SU-DHL-6 (cell line): ENCODE data around the gene SNTB2.

Source experiments
- H2AFZ ChIP-seq: fragments of 200-600 bp; sonication (generic); 2 replicates; pipeline ENCODE4 v1.6.1; 2014; ENCODE audit warnings: low read depth, mild to moderate bottlenecking, moderate library complexity, mixed read lengths, antibody characterized with exemption, low read length; ENCODE audit not compliant: severe bottlenecking
- H3F3A ChIP-seq: fragments of 200-600 bp; shearing (Covaris generic); 2 replicates; pipeline ENCODE4 v1.6.0; 2016; ENCODE audit warnings: antibody characterized with exemption, mild to moderate bottlenecking; ENCODE audit not compliant: insufficient read depth
- H3K27ac ChIP-seq: fragments of 200-600 bp; sonication (generic); 2 replicates; pipeline ENCODE4 v1.5.1; 2016; ENCODE audit warnings: low read depth, mild to moderate bottlenecking, low read length, moderate library complexity, mixed read lengths
- H3K27me3 ChIP-seq: fragments of 200-600 bp; sonication (generic), shearing (Covaris generic); 2 replicates; pipeline ENCODE4 v1.6.0; 2014; ENCODE audit warnings: mild to moderate bottlenecking, low read length
- H3K36me3 ChIP-seq: fragments of 200-600 bp; sonication (generic); 2 replicates; pipeline ENCODE4 v1.6.1; 2014; ENCODE audit warnings: mild to moderate bottlenecking, low read length, mixed read lengths
- H3K4me2 ChIP-seq: fragments of 300-600, 200-600 bp; shearing (Covaris generic), sonication (generic); 2 replicates; pipeline ENCODE4 v1.6.0; 2014; ENCODE audit warnings: low read length, low read depth, mild to moderate bottlenecking; ENCODE audit not compliant: poor library complexity, severe bottlenecking
- H3K4me3 ChIP-seq: fragments of 200-600 bp; sonication (generic); 2 replicates; pipeline ENCODE4 v1.5.1; 2014; ENCODE audit warnings: antibody characterized with exemption, low read length, mild to moderate bottlenecking, mixed read lengths; ENCODE audit not compliant: insufficient read depth, poor library complexity, severe bottlenecking
- H3K79me2 ChIP-seq: fragments of 200-600 bp; sonication (generic); 2 replicates; pipeline ENCODE4 v1.6.1; 2014; ENCODE audit warnings: mild to moderate bottlenecking, low read length, moderate library complexity; ENCODE audit not compliant: insufficient read depth
- H3K9ac ChIP-seq: fragments of 200-600 bp; sonication (generic); 2 replicates; pipeline ENCODE4 v1.7.0; 2014; ENCODE audit warnings: mild to moderate bottlenecking, low read length
- H3K9me2 ChIP-seq: fragments of 200-600 bp; sonication (generic); replicated peaks from 2 replicates; pipeline ENCODE4 v1.6.1; 2014; ENCODE audit warnings: low read length; ENCODE audit not compliant: insufficient read depth
- H3K9me3 ChIP-seq: fragments of 200-600 bp; sonication (generic); 2 replicates; pipeline ENCODE4 v1.6.1; 2014; ENCODE audit warnings: low read length, mixed read lengths; ENCODE audit not compliant: insufficient read depth
- H4K20me1 ChIP-seq: fragments of 200-600 bp; sonication (generic); 2 replicates; pipeline ENCODE4 v1.6.1; 2014; ENCODE audit warnings: low read depth, mild to moderate bottlenecking, antibody characterized with exemption, low read length, moderate library complexity, mixed read lengths
- EZH2phosphoT487 ChIP-seq: fragments of 200-600 bp; sonication (generic), shearing (Covaris generic); conservative IDR thresholded peaks from 2 replicates; pipeline ENCODE4 v1.6.1; 2018; ENCODE audit warnings: mild to moderate bottlenecking, antibody characterized with exemption, low read length, moderate library complexity, mixed read lengths
- TF ChIP-seq, protein P1 (sequence below): fragments of 200-600 bp; sonication (generic); IDR thresholded peaks from one replicate; pipeline ENCODE4 v1.5.1; 2017; ENCODE audit warnings: antibody characterized with exemption, mild to moderate bottlenecking, low read length, moderate library complexity; ENCODE audit not compliant: insufficient read depth, poor library complexity, severe bottlenecking

SNTB2 gene

DNA sequence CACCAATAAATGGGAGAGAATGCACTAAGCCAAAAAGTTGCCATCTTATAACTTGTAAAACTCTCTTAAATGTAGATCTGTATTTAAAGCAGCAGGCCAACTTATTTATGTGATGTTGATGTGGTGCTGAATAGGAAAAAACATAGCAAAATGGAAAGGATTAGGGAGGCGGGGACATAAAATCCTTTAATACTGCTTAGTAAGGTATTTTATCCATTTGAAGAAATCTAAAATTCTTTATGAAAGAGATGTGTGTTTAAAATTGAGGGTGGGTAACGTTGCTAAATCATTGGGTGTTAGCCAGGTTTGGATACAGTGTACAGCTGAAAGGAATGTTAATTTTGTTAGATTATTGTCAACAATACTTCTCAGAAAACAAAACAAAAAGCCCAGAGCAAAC, 14.3 kb downstream of the SNTB2 start:
- H3K4me2 ChIP-seq: no peak overlapping the region
- H4K20me1 ChIP-seq: no peaks in the 10 kb centered on the region
- H3K9me2 ChIP-seq: no peaks in the 10 kb centered on the region
- H3K27me3 ChIP-seq: no peaks in the 10 kb centered on the region
- H3K4me3 ChIP-seq: no peak overlapping the region
- H3K9me3 ChIP-seq: no peaks in the 10 kb centered on the region
- H3K79me2 ChIP-seq: peaks cover 69% of the 10 kb centered on the region
- H3K9ac ChIP-seq: no peak overlapping the region
- no peak overlapping the region for H3K27ac ChIP-seq
- H3K36me3 ChIP-seq: no peaks in the 10 kb centered on the region
- H2AFZ ChIP-seq: no peak overlapping the region
- no peaks in the 10 kb centered on the region for H3F3A ChIP-seq
- no peak for TF ChIP-seq EZH2phosphoT487

DNA sequence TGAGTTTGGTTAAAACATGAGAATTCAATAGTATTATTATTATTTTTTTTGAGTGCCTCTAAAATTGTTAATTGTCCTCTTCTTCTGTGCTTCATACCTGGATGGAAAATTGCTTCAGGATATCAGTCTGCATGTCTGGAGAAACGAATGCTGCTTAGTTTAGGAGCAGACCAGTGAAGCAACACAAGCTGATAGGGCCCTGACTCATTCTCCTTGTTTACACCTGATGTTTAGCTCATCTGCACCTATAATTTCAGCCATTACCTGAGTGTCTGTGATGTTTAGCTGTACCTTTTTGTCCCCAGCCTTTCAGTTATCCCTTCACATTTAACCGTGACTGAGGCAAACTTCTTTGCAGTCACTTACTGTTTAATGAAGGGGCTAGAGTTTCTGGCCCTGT, 14.8 kb downstream of the SNTB2 start:
- Histone ChIP-seq H3K4me3 (no peak overlapping the region), H3K27ac (no peak overlapping the region), H3K9me3 (no peaks in the 10 kb centered on the region), H2AFZ (no peak overlapping the region), H3F3A (no peaks in the 10 kb centered on the region), H3K4me2 (no peak overlapping the region), H3K9ac (no peak overlapping the region), H3K79me2 (peaks cover 64% of the 10 kb centered on the region), H3K36me3 (no peaks in the 10 kb centered on the region), H4K20me1 (no peaks in the 10 kb centered on the region), H3K27me3 (no peaks in the 10 kb centered on the region), H3K9me2 (no peaks in the 10 kb centered on the region)
- TF ChIP-seq EZH2phosphoT487: no peak
- TF ChIP-seq, protein P1, sequence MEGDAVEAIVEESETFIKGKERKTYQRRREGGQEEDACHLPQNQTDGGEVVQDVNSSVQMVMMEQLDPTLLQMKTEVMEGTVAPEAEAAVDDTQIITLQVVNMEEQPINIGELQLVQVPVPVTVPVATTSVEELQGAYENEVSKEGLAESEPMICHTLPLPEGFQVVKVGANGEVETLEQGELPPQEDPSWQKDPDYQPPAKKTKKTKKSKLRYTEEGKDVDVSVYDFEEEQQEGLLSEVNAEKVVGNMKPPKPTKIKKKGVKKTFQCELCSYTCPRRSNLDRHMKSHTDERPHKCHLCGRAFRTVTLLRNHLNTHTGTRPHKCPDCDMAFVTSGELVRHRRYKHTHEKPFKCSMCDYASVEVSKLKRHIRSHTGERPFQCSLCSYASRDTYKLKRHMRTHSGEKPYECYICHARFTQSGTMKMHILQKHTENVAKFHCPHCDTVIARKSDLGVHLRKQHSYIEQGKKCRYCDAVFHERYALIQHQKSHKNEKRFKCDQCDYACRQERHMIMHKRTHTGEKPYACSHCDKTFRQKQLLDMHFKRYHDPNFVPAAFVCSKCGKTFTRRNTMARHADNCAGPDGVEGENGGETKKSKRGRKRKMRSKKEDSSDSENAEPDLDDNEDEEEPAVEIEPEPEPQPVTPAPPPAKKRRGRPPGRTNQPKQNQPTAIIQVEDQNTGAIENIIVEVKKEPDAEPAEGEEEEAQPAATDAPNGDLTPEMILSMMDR: no peak

DNA sequence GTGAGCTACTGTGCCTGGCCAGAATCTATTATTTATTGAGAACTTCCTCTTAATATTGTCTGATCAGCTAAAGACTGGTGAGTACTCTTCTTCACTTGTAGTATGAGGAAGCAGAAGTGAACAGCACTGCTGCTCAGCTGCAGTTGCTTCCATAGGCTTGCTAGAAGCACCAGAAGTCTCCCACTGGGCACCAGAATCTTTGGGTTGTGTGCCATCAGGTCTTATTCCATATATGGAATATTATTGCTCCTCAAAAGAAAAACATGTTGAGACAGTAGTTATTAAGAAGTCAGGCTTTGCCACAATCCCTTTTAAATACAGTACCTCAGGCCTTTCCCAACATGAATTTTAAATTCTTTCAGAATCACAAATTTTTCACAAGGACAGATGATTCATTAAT, 17.2 kb downstream of the SNTB2 start:
- H3F3A ChIP-seq: no peaks in the 10 kb centered on the region
- H3K27ac ChIP-seq: no peak overlapping the region
- no peaks in the 10 kb centered on the region for H3K27me3 ChIP-seq
- no peak overlapping the region for H3K4me3 ChIP-seq
- H4K20me1 ChIP-seq: peaks cover 2% of the 10 kb centered on the region; the same call in 1 of the 2 replicates
- H3K4me2 ChIP-seq: no peak overlapping the region
- no peak overlapping the region for H2AFZ ChIP-seq
- no peaks in the 10 kb centered on the region for H3K9me3 ChIP-seq
- no peaks in the 10 kb centered on the region for H3K9me2 ChIP-seq
- no peaks in the 10 kb centered on the region for H3K36me3 ChIP-seq
- TF ChIP-seq, protein P1: no peak
- TF ChIP-seq EZH2phosphoT487: no peak
- H3K79me2 ChIP-seq: peaks cover 53% of the 10 kb centered on the region
- H3K9ac ChIP-seq: no peak overlapping the region

DNA sequence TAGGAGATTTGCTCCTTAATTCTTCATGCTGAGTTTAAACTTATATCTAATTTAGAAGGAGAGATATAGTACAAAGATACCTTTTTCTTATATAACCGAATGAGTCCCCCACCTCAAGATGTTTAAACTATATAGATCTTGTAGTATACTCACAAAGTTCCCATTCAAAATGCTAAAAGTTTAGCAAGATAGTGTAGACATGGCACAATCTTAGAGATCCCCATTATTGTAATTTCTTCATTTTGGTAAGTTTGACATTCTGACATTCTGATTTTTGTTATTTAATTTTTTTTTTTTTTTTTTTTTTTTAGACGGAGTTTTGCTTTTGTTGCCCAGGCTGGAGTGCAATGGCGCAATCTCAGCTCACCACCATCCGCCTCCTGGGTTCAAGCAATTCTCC, 22.8 kb downstream of the SNTB2 start:
- no peak overlapping the region for H3K27ac ChIP-seq
- no peaks in the 10 kb centered on the region for H3K36me3 ChIP-seq
- no peaks in the 10 kb centered on the region for H3K27me3 ChIP-seq
- H3K4me3 ChIP-seq: no peak overlapping the region
- H3K9me2 ChIP-seq: no peaks in the 10 kb centered on the region
- H3F3A ChIP-seq: peaks cover 4% of the 10 kb centered on the region; the same call in 1 of the 2 replicates
- H3K9ac ChIP-seq: no peak overlapping the region
- H3K79me2 ChIP-seq: peaks cover 50% of the 10 kb centered on the region
- no peaks in the 10 kb centered on the region for H3K9me3 ChIP-seq
- H3K4me2 ChIP-seq: no peak overlapping the region
- TF ChIP-seq, protein P1: no peak
- TF ChIP-seq EZH2phosphoT487: no peak
- H4K20me1 ChIP-seq: peaks cover 2% of the 10 kb centered on the region; the same call in 1 of the 2 replicates
- H2AFZ ChIP-seq: no peak overlapping the region
